ENCODE measurements around the gene DUSP28.
"Not testable (repeated sequence)": the region's sequence is repeated elsewhere in the genome, so short reads cannot be mapped to it uniquely, and the experiment has no call there.

Gene DUSP28

GRCh38 chr2:240527153-240527750 lies 32.9 kb upstream of the DUSP28 start:
- no peak for DNase-seq (ENCODE audit: low read depth)

GRCh38 chr2:240528406-240529040 lies 31.6 kb upstream of the DUSP28 start:
- no peak for DNase-seq (ENCODE audit: low read depth)

GRCh38 chr2:240529344-240529999 lies 30.7 kb upstream of the DUSP28 start:
- no peak for DNase-seq (ENCODE audit: low read depth)

- no peak for DNase-seq (ENCODE audit: low read depth)
Observed at GRCh38 chr2:240530181-240530580, 30.0 kb upstream of the DUSP28 start.

- DNase-seq (ENCODE audit: low read depth), result no peak
Observed at GRCh38 chr2:240531038-240531437, 29.1 kb upstream of the DUSP28 start.

- no peak for DNase-seq (ENCODE audit: low read depth)
Observed at GRCh38 chr2:240532031-240532775, 28.0 kb upstream of the DUSP28 start.

- no peak for DNase-seq (ENCODE audit: low read depth)
Observed at GRCh38 chr2:240538031-240538780, 22.0 kb upstream of the DUSP28 start.

- not testable (repeated sequence) for DNase-seq (ENCODE audit: low read depth)
Observed at GRCh38 chr2:240539101-240539500, 21.1 kb upstream of the DUSP28 start.

GRCh38 chr2:240539906-240540305 lies 20.3 kb upstream of the DUSP28 start:
- DNase-seq (ENCODE audit: low read depth), result no peak

GRCh38 chr2:240551288-240551687 lies 8.9 kb upstream of the DUSP28 start:
- DNase-seq (ENCODE audit: low read depth), result no peak

- DNase-seq (ENCODE audit: low read depth), result no peak
Observed at GRCh38 chr2:240551811-240552210, 8.3 kb upstream of the DUSP28 start.

- DNase-seq (ENCODE audit: low read depth), result no peak
Observed at GRCh38 chr2:240553956-240554480, 6.1 kb upstream of the DUSP28 start.

- no peak for DNase-seq (ENCODE audit: low read depth)
Observed at GRCh38 chr2:240554767-240555493, 5.2 kb upstream of the DUSP28 start.

- no peak for DNase-seq (ENCODE audit: low read depth)
Observed at GRCh38 chr2:240555541-240556250, 4.5 kb upstream of the DUSP28 start.

- no peak for DNase-seq (ENCODE audit: low read depth)
Observed at GRCh38 chr2:240556553-240557100, 3.5 kb upstream of the DUSP28 start.

- DNase-seq (ENCODE audit: low read depth), result no peak
Observed at GRCh38 chr2:240557101-240557751, 2.9 kb upstream of the DUSP28 start.

- no peak for DNase-seq (ENCODE audit: low read depth)
Observed at GRCh38 chr2:240557808-240558207, 2.3 kb upstream of the DUSP28 start, which contains the start of gene ANKMY1. ANKMY1 (minus strand) TSS chr2:240557988; CDS start chr2:240557335, 653 bp downstream.

GRCh38 chr2:240558236-240558761 lies 1.9 kb upstream of the DUSP28 start:
- no peak for DNase-seq (ENCODE audit: low read depth)

GRCh38 chr2:240559286-240559685 lies 871 bp upstream of the DUSP28 start:
- no peak for DNase-seq (ENCODE audit: low read depth)

All from HS-5 (cell line).